GM19238 (cell line): ENCODE measurements around the gene SIGLEC1.

Source experiments
- DNase-seq: peaks from one replicate; pipeline ENCODE4 v3.0.0; 2011; ENCODE audit warnings: low spot score; ENCODE audit not compliant: insufficient read length

The SIGLEC1 gene

GRCh38 chr20:3701061-3701998, 11.1 kb downstream of the SIGLEC1 start:
- no peak for DNase-seq

- no peak for DNase-seq
These were observed 13.4 kb downstream of the SIGLEC1 start for GRCh38 chr20:3699037-3699436.

- DNase-seq, result no peak
These were observed 13.8 kb downstream of the SIGLEC1 start for GRCh38 chr20:3698591-3699001.

- no peak for DNase-seq
These were observed 14.7 kb downstream of the SIGLEC1 start for GRCh38 chr20:3697588-3698305.

- DNase-seq, result no peak
These were observed 15.4 kb downstream of the SIGLEC1 start for GRCh38 chr20:3696745-3697587.

- DNase-seq, result no peak
These were observed 16.2 kb downstream of the SIGLEC1 start for GRCh38 chr20:3696200-3696599.

- DNase-seq, result no peak
These were observed 17.5 kb downstream of the SIGLEC1 start for GRCh38 chr20:3694864-3695263.

GRCh38 chr20:3693376-3693775, 19.0 kb downstream of the SIGLEC1 start:
- no peak for DNase-seq

- DNase-seq, result no peak
These were observed 19.6 kb downstream of the SIGLEC1 start for GRCh38 chr20:3692706-3693294.

- no peak for DNase-seq
These were observed 20.5 kb downstream of the SIGLEC1 start for GRCh38 chr20:3691897-3692296.

- DNase-seq, result no peak
These were observed 21.1 kb downstream of the SIGLEC1 start for GRCh38 chr20:3691306-3691705.

GRCh38 chr20:3690413-3690812, 22.0 kb downstream of the SIGLEC1 start:
- DNase-seq, result no peak

- DNase-seq, result no peak
These were observed 22.4 kb downstream of the SIGLEC1 start for GRCh38 chr20:3689978-3690377.

- DNase-seq, result no peak
These were observed 24.7 kb downstream of the SIGLEC1 start for GRCh38 chr20:3687655-3688054.

- DNase-seq, result no peak
These were observed 25.5 kb downstream of the SIGLEC1 start for GRCh38 chr20:3686867-3687321.

- no peak for DNase-seq
These were observed 26.0 kb downstream of the SIGLEC1 start for GRCh38 chr20:3686421-3686820.

- no peak for DNase-seq
These were observed 27.1 kb downstream of the SIGLEC1 start for GRCh38 chr20:3685341-3685740.

- DNase-seq, result no peak
These were observed 30.2 kb downstream of the SIGLEC1 start, which contains the start of gene ADAM33 for GRCh38 chr20:3681931-3682781. ADAM33 (minus strand) TSS chr20:3682010; CDS start chr20:3682004, 6 bp downstream.

GRCh38 chr20:3681352-3681930, 31.0 kb downstream of the SIGLEC1 start:
- no peak for DNase-seq
